Mesendoderm (in vitro differentiated cells): ENCODE results near the gene ANGPTL2.

ENCODE experiments used
- DNase-seq: peaks from one replicate; pipeline ENCODE4 v3.0.0; 2013
- H2AK5ac ChIP-seq: 2 replicates; pipeline ENCODE4 v1.6.1; 2013; ENCODE audit warnings: low read length, inconsistent platforms
- H2BK120ac ChIP-seq: 2 replicates; pipeline ENCODE4 v1.6.1; 2013; ENCODE audit warnings: low read depth, mild to moderate bottlenecking, low read length, moderate library complexity, mixed read lengths
- H2BK15ac ChIP-seq: replicated peaks from 2 replicates; pipeline ENCODE4 v1.6.1; 2013; ENCODE audit warnings: low read depth, mild to moderate bottlenecking, moderate library complexity
- H2BK5ac ChIP-seq: 2 replicates; pipeline ENCODE4 v1.6.1; 2013; ENCODE audit warnings: low read length, inconsistent platforms
- H3K18ac ChIP-seq: 2 replicates; pipeline ENCODE4 v1.6.1; 2013; ENCODE audit warnings: mild to moderate bottlenecking, low read length, mixed read lengths
- H3K23ac ChIP-seq: one replicate; pipeline ENCODE4 v1.6.1; 2013; ENCODE audit warnings: low read length
- H3K27ac ChIP-seq: 2 replicates; pipeline ENCODE4 v1.5.1; 2013; ENCODE audit warnings: low read depth, mild to moderate bottlenecking, inconsistent platforms, low read length, moderate library complexity
- H3K27me3 ChIP-seq: 2 replicates; pipeline ENCODE4 v1.6.1; 2013; ENCODE audit warnings: low read length, control low read depth, mild to moderate bottlenecking, inconsistent platforms; ENCODE audit not compliant: insufficient read depth, poor library complexity
- H3K36me3 ChIP-seq: 2 replicates; pipeline ENCODE4 v1.6.1; 2013; ENCODE audit warnings: low read length, inconsistent platforms; ENCODE audit not compliant: control insufficient read depth, insufficient read depth
- H3K4ac ChIP-seq: one replicate; pipeline ENCODE4 v1.6.1; 2013; ENCODE audit warnings: low read depth, mild to moderate bottlenecking, low read length, moderate library complexity
- H3K4me1 ChIP-seq: 2 replicates; pipeline ENCODE4 v1.6.1; 2013; ENCODE audit warnings: low read depth, low read length, inconsistent platforms; ENCODE audit not compliant: control insufficient read depth
- H3K4me2 ChIP-seq: 2 replicates; pipeline ENCODE4 v1.6.1; 2013; ENCODE audit warnings: low read length
- H3K4me3 ChIP-seq: 2 replicates; pipeline ENCODE4 v1.5.1; 2013; ENCODE audit warnings: mild to moderate bottlenecking, low read length
- H3K56ac ChIP-seq: one replicate; pipeline ENCODE4 v1.6.1; 2013; ENCODE audit warnings: low read length
- H3K79me1 ChIP-seq: 2 replicates; pipeline ENCODE4 v1.6.1; 2013; ENCODE audit warnings: low read length, inconsistent platforms
- H3K79me2 ChIP-seq: 2 replicates; pipeline ENCODE4 v1.6.1; 2013; ENCODE audit warnings: mild to moderate bottlenecking, low read length; ENCODE audit not compliant: control insufficient read depth, insufficient read depth
- H3K9ac ChIP-seq: 2 replicates; pipeline ENCODE4 v1.6.1; 2013; ENCODE audit warnings: low read length, inconsistent platforms
- H4K5ac ChIP-seq: one replicate; pipeline ENCODE4 v1.6.1; 2013; ENCODE audit warnings: low read length
- H4K8ac ChIP-seq: one replicate; pipeline ENCODE4 v1.6.1; 2013; ENCODE audit warnings: low read depth, mild to moderate bottlenecking, control low read depth, low read length, moderate library complexity
- WGBS: extraction: QIAGEN DNeasy Blood & Tissue Kit; methylation state at CpG from one replicate; pipeline ENCODE4 v1.1.7; 2013; ENCODE audit warnings: low lambda C conversion rate, missing lambda C conversion rate; ENCODE audit not compliant: insufficient coverage; ENCODE audit errors: extremely low coverage; 5-methylcytosine and 5-hydroxymethylcytosine counted together

Gene ANGPTL2

GRCh38 chr9:127168756-127169574, 46.5 kb upstream of the ANGPTL2 start:
- Histone ChIP-seq H3K79me2 (no peaks in the 10 kb centered on the region), H3K4me1 (no peaks in the 10 kb centered on the region), H3K56ac (no peak overlapping the region), H3K27ac (no peak overlapping the region), H2AK5ac (no peak overlapping the region), H3K4ac (no peak overlapping the region), H3K36me3 (no peaks in the 10 kb centered on the region), H3K23ac (no peak overlapping the region), H4K8ac (no peak overlapping the region), H3K79me1 (no peaks in the 10 kb centered on the region), H3K4me3 (no peak overlapping the region), H2BK15ac (no peak overlapping the region), H3K27me3 (no peaks in the 10 kb centered on the region), H3K4me2 (no peak overlapping the region), H2BK120ac (no peak overlapping the region), H3K9ac (no peak overlapping the region), H4K5ac (no peak overlapping the region), H3K18ac (no peak overlapping the region), H2BK5ac (no peak overlapping the region)
- no CpG with 5 or more reads among the region's 10 CpGs for WGBS
- DNase-seq, result no peak

GRCh38 chr9:127167560-127168326, 45.3 kb upstream of the ANGPTL2 start:
- Histone ChIP-seq H2BK5ac (no peak overlapping the region), H2BK120ac (no peak overlapping the region), H3K79me1 (no peaks in the 10 kb centered on the region), H3K4me1 (no peaks in the 10 kb centered on the region), H3K27me3 (no peaks in the 10 kb centered on the region), H3K36me3 (no peaks in the 10 kb centered on the region), H3K4me3 (no peak overlapping the region), H4K8ac (no peak overlapping the region), H3K4ac (no peak overlapping the region), H3K18ac (no peak overlapping the region), H4K5ac (no peak overlapping the region), H2BK15ac (no peak overlapping the region), H3K79me2 (no peaks in the 10 kb centered on the region), H3K23ac (no peak overlapping the region), H3K27ac (no peak overlapping the region), H3K56ac (no peak overlapping the region), H3K4me2 (no peak overlapping the region), H2AK5ac (no peak overlapping the region), H3K9ac (no peak overlapping the region)
- DNase-seq, result no peak
- no CpG with 5 or more reads among the region's 11 CpGs for WGBS

GRCh38 chr9:127166651-127167524, 44.5 kb upstream of the ANGPTL2 start:
- DNase-seq, result no peak
- no peak overlapping the region for H3K18ac ChIP-seq
- no peak overlapping the region for H2AK5ac ChIP-seq
- no peak overlapping the region for H3K9ac ChIP-seq
- H2BK15ac ChIP-seq, result no peak overlapping the region
- H3K79me1 ChIP-seq, result no peaks in the 10 kb centered on the region
- H2BK5ac ChIP-seq, result no peak overlapping the region
- no peak overlapping the region for H4K8ac ChIP-seq
- no peaks in the 10 kb centered on the region for H3K79me2 ChIP-seq
- H3K36me3 ChIP-seq, result no peaks in the 10 kb centered on the region
- H3K4me3 ChIP-seq, result no peak overlapping the region
- H3K4me2 ChIP-seq, result no peak overlapping the region
- H3K4me1 ChIP-seq, result no peaks in the 10 kb centered on the region
- H3K56ac ChIP-seq, result no peak overlapping the region
- H3K4ac ChIP-seq, result no peak overlapping the region
- WGBS, result no CpG with 5 or more reads among the region's 12 CpGs
- no peak overlapping the region for H3K23ac ChIP-seq
- no peak overlapping the region for H4K5ac ChIP-seq
- H3K27ac ChIP-seq, result no peak overlapping the region
- no peaks in the 10 kb centered on the region for H3K27me3 ChIP-seq
- H2BK120ac ChIP-seq, result no peak overlapping the region

GRCh38 chr9:127166111-127166510, 43.7 kb upstream of the ANGPTL2 start:
- no CpG with 5 or more reads among the region's 5 CpGs for WGBS
- no peak overlapping the region for H3K23ac ChIP-seq
- H4K5ac ChIP-seq, result no peak overlapping the region
- no peak overlapping the region for H3K27ac ChIP-seq
- no peak overlapping the region for H2BK15ac ChIP-seq
- no peak overlapping the region for H3K9ac ChIP-seq
- no peak overlapping the region for H4K8ac ChIP-seq
- H3K27me3 ChIP-seq, result no peaks in the 10 kb centered on the region
- no peaks in the 10 kb centered on the region for H3K36me3 ChIP-seq
- H3K56ac ChIP-seq, result no peak overlapping the region
- H3K4me3 ChIP-seq, result no peak overlapping the region
- H3K4me2 ChIP-seq, result no peak overlapping the region
- H3K79me2 ChIP-seq, result no peaks in the 10 kb centered on the region
- no peak overlapping the region for H3K4ac ChIP-seq
- no peaks in the 10 kb centered on the region for H3K79me1 ChIP-seq
- no peak overlapping the region for H2BK5ac ChIP-seq
- DNase-seq, result no peak
- no peaks in the 10 kb centered on the region for H3K4me1 ChIP-seq
- H2BK120ac ChIP-seq, result no peak overlapping the region
- no peak overlapping the region for H3K18ac ChIP-seq
- no peak overlapping the region for H2AK5ac ChIP-seq

- Histone ChIP-seq H4K5ac (no peak overlapping the region), H3K27me3 (no peaks in the 10 kb centered on the region), H2BK5ac (no peak overlapping the region), H2AK5ac (no peak overlapping the region), H3K79me2 (no peaks in the 10 kb centered on the region), H2BK120ac (no peak overlapping the region), H2BK15ac (no peak overlapping the region), H3K18ac (no peak overlapping the region), H3K4ac (no peak overlapping the region), H3K23ac (no peak overlapping the region), H3K4me2 (no peak overlapping the region), H3K4me3 (no peak overlapping the region), H3K9ac (no peak overlapping the region), H3K56ac (no peak overlapping the region), H3K79me1 (no peaks in the 10 kb centered on the region), H3K36me3 (no peaks in the 10 kb centered on the region), H4K8ac (no peak overlapping the region), H3K4me1 (no peaks in the 10 kb centered on the region), H3K27ac (no peak overlapping the region)
- no peak for DNase-seq
- no CpG with 5 or more reads among the region's 4 CpGs for whole genome bisulfite sequencing
Observed at GRCh38 chr9:127165116-127165515, 42.7 kb upstream of the ANGPTL2 start.
